IMR-90 (cell line): Measurements from ENCODE around the gene CAPN5. TPM values are rescaled to one million over a fixed set of nuclear protein-coding genes. Genes with fewer than 3 reads are reported as not detected.

ENCODE experiments used
- ATAC-seq: fragments of 200-7000 bp; cut with Tn5 transposase; 2 replicates; pipeline ENCODE4 v1.9.1; 2020; ENCODE audit warnings: low read depth, mild to moderate bottlenecking, moderate library complexity
- BruUV-seq: library from RNA; stranded (reverse); fragments of 400-500 nt; replicated peaks from 2 replicates; lab custom pipeline; 2021; lab: Mats Ljungman, UMichigan
- CTCF ChIA-PET: fragments of 300-600 bp; formaldehyde crosslinking; extraction: SDS; loops from one replicate; lab custom pipeline; 2021; ENCODE audit warnings: antibody characterized with exemption; lab: Yijun Ruan, JAX
- POLR2A ChIA-PET: fragments of 300-600 bp; sonication (Branson Sonifier 250); formaldehyde crosslinking; loops from one replicate; lab custom pipeline; 2022; ENCODE audit warnings: antibody characterized with exemption; ENCODE audit not compliant: unreplicated experiment; lab: Charles Lee
- DNase-seq: peaks from one replicate; pipeline ENCODE4 v3.0.0; 2013
- H2AFZ ChIP-seq: replicated peaks from 2 replicates; pipeline ENCODE3; 2013; ENCODE audit warnings: low read length, mild to moderate bottlenecking; ENCODE audit not compliant: poor library complexity
- H2AK5ac ChIP-seq: 2 replicates; pipeline ENCODE4 v1.6.1; 2013; ENCODE audit warnings: low read depth, low read length, inconsistent platforms
- H2AK9ac ChIP-seq: replicated peaks from 2 replicates; pipeline ENCODE3; 2013; ENCODE audit warnings: mild to moderate bottlenecking, low read depth, low read length, moderate library complexity; ENCODE audit not compliant: poor library complexity
- H2BK120ac ChIP-seq: 2 replicates; pipeline ENCODE4 v1.6.1; 2013; ENCODE audit warnings: low read depth, low read length, inconsistent platforms
- H2BK15ac ChIP-seq: 3 replicates; pipeline ENCODE4 v1.6.1; 2013; ENCODE audit warnings: low read depth, low read length, inconsistent platforms
- H2BK20ac ChIP-seq: 2 replicates; pipeline ENCODE4 v1.6.1; 2013; ENCODE audit warnings: low read depth, mild to moderate bottlenecking, inconsistent platforms, low read length, moderate library complexity
- H2BK5ac ChIP-seq: 2 replicates; pipeline ENCODE4 v1.6.1; 2013; ENCODE audit warnings: mild to moderate bottlenecking, low read depth, low read length, inconsistent platforms; ENCODE audit not compliant: poor library complexity, severe bottlenecking
- H3K14ac ChIP-seq: replicated peaks from 2 replicates; pipeline ENCODE4 v1.6.1; 2013; ENCODE audit warnings: low read depth, low read length, inconsistent platforms
- H3K18ac ChIP-seq: 2 replicates; pipeline ENCODE4 v1.6.1; 2013; ENCODE audit warnings: low read depth, low read length, control low read depth
- H3K23ac ChIP-seq: 2 replicates; pipeline ENCODE4 v1.6.1; 2013; ENCODE audit warnings: low read depth, low read length, inconsistent platforms
- H3K27ac ChIP-seq: 2 replicates; pipeline ENCODE4 v1.5.1; 2013; ENCODE audit warnings: mild to moderate bottlenecking, control low read depth, low read length; ENCODE audit not compliant: insufficient read depth
- H3K27me3 ChIP-seq: 2 replicates; pipeline ENCODE4 v1.6.1; 2013; ENCODE audit warnings: low read length; ENCODE audit not compliant: control insufficient read depth, insufficient read depth
- H3K36me3 ChIP-seq: 2 replicates; pipeline ENCODE4 v1.6.1; 2013; ENCODE audit warnings: low read length, mixed read lengths; ENCODE audit not compliant: control insufficient read depth, insufficient read depth
- H3K4ac ChIP-seq: 2 replicates; pipeline ENCODE4 v1.6.1; 2013; ENCODE audit warnings: low read depth, low read length, inconsistent platforms
- H3K4me1 ChIP-seq: 2 replicates; pipeline ENCODE4 v1.6.1; 2013; ENCODE audit warnings: low read length, mixed read lengths; ENCODE audit not compliant: control insufficient read depth, insufficient read depth
- H3K4me2 ChIP-seq: 2 replicates; pipeline ENCODE4 v1.6.1; 2013; ENCODE audit warnings: low read depth, mild to moderate bottlenecking, control low read depth, low read length, moderate library complexity
- H3K4me3 ChIP-seq: 2 replicates; pipeline ENCODE4 v1.5.1; 2013; ENCODE audit warnings: low read depth, mild to moderate bottlenecking, control low read depth, low read length, moderate library complexity; ENCODE audit not compliant: insufficient read depth
- H3K56ac ChIP-seq: 2 replicates; pipeline ENCODE4 v1.6.1; 2013; ENCODE audit warnings: low read length, inconsistent platforms; ENCODE audit not compliant: insufficient read depth; ENCODE audit errors: extremely low read depth
- H3K79me1 ChIP-seq, 2 experiments: 2 replicates each; pipeline ENCODE4 v1.6.1; 2013; ENCODE audit warnings: low read length in 2 of 2, inconsistent platforms in 1 of 2, low read depth in 1 of 2
- H3K9ac ChIP-seq: 2 replicates; pipeline ENCODE4 v1.6.1; 2013; ENCODE audit warnings: low read depth, low read length, control low read depth
- H3K9me1 ChIP-seq: 2 replicates; pipeline ENCODE4 v1.6.1; 2013; ENCODE audit warnings: low read length, inconsistent platforms; ENCODE audit not compliant: insufficient read depth
- H3K9me3 ChIP-seq: 2 replicates; pipeline ENCODE4 v1.6.1; 2013; ENCODE audit warnings: low read length; ENCODE audit not compliant: control insufficient read depth, insufficient read depth
- H4K20me1 ChIP-seq: 2 replicates; pipeline ENCODE4 v1.6.1; 2013; ENCODE audit warnings: low read length, inconsistent platforms; ENCODE audit not compliant: insufficient read depth
- H4K5ac ChIP-seq: 2 replicates; pipeline ENCODE4 v1.6.1; 2013; ENCODE audit warnings: mild to moderate bottlenecking, low read depth, low read length, control low read depth
- H4K8ac ChIP-seq, 2 experiments: 2 replicates each; pipeline ENCODE4 v1.6.1; 2013; ENCODE audit warnings: low read depth in 2 of 2, low read length in 2 of 2, control low read depth in 1 of 2, inconsistent platforms in 1 of 2
- H4K91ac ChIP-seq: 2 replicates; pipeline ENCODE4 v1.6.1; 2013; ENCODE audit warnings: low read depth, low read length, inconsistent platforms; ENCODE audit not compliant: insufficient read depth
- BHLHE40 ChIP-seq: fragments of 150-350 bp; IDR thresholded peaks from 2 replicates; pipeline ENCODE4 v1.6.1; 2016; ENCODE audit warnings: mild to moderate bottlenecking, low read depth, low read length
- CEBPB ChIP-seq: IDR thresholded peaks from 2 replicates; pipeline ENCODE4 v1.6.1; 2012; ENCODE audit warnings: low read depth, low read length, improper control_type of control experiment
- CTCF ChIP-seq: conservative IDR thresholded peaks from 2 replicates; pipeline ENCODE4 v1.5.1; 2012; ENCODE audit warnings: mild to moderate bottlenecking, low read depth, low read length, improper control_type of control experiment
- MAZ ChIP-seq: IDR thresholded peaks from 2 replicates; pipeline ENCODE4 v1.6.1; 2012; ENCODE audit warnings: low read depth, mild to moderate bottlenecking, low read length, improper control_type of control experiment, moderate library complexity, borderline replicate concordance
- MXI1 ChIP-seq: IDR thresholded peaks from 2 replicates; pipeline ENCODE4 v1.6.1; 2012; ENCODE audit warnings: low read depth, mild to moderate bottlenecking, low read length, moderate library complexity, borderline replicate concordance
- RFX5 ChIP-seq: IDR thresholded peaks from 2 replicates; pipeline ENCODE4 v1.8.0; 2012; ENCODE audit warnings: low read depth, mild to moderate bottlenecking, low read length, moderate library complexity
- SMC3 ChIP-seq: fragments of 150-350 bp; IDR thresholded peaks from 2 replicates; pipeline ENCODE4 v1.6.1; 2016; ENCODE audit warnings: low read depth, mild to moderate bottlenecking, antibody characterized with exemption, low read length, moderate library complexity
- USF2 ChIP-seq: fragments of 150-350 bp; IDR thresholded peaks from 2 replicates; pipeline ENCODE4 v1.6.1; 2017; ENCODE audit warnings: mild to moderate bottlenecking, antibody characterized with exemption, low read length, low read depth
- WGBS, 2 experiments: methylation state at CpG; one replicate each; pipeline versions ENCODE4 v1.1.5 to v1.1.7; 2013; ENCODE audit warnings: missing lambda C conversion rate in 2 of 2; ENCODE audit not compliant: insufficient read length in 1 of 2; ENCODE audit errors: extremely low coverage in 2 of 2; 5-methylcytosine and 5-hydroxymethylcytosine counted together
- dilution Hi-C: fragments of 300-500 bp; cut with HindIII; formaldehyde crosslinking; loops from one replicate; pipeline ENCODE4 v1.14.3; 2018; ENCODE audit warnings: low sequenced_read_pairs; ENCODE audit not compliant: unreplicated experiment
- in situ Hi-C: fragments of 300-500 bp; cut with MboI; formaldehyde crosslinking; loops from 3 replicates; pipeline ENCODE4 v1.14.3; 2019; ENCODE audit warnings: low sequenced_read_pairs, inconsistent platforms, mixed read lengths
- intact Hi-C: fragments of 100-400 bp; cut with micrococcal nuclease; formaldehyde crosslinking; loops from 2 replicates; pipeline ENCODE4 v1.10.0; 2022
- polyA plus RNA-seq, 3 experiments: library from polyadenylated mRNA; depleted of rRNA; stranded (reverse); fragments of >200 nt; gene quantifications; 2 replicates each; pipeline ENCODE4 v1.2.3, GENCODE V29; 2012; ENCODE audit warnings: low replicate concordance in 1 of 3
- total RNA-seq: library from RNA; depleted of rRNA; stranded (reverse); fragments of >200 nt; gene quantifications from 2 replicates; pipeline ENCODE4 v1.2.3, GENCODE V29; 2012

CAPN5 gene
- total and polyA plus RNA-seq, 2 of the 4 experiments (the other 2 are of a cell fraction) = 8.1 to 24.0 TPM

GRCh38 chr11:77136784-77137420 is 70.1 kb downstream of the CAPN5 start:
- intact Hi-C loops = no loop called here
- no peaks in the 10 kb centered on the region for H3K9me3 ChIP-seq

More at GRCh38 chr11:77136784-77137420, 70.1 kb downstream of the CAPN5 start:
- in situ Hi-C loops = no loop called here
- Histone ChIP-seq H3K4me3 (no peak overlapping the region), H2AK5ac (no peak overlapping the region), H4K91ac (no peak overlapping the region), H4K5ac (no peak overlapping the region), H3K9ac (no peak overlapping the region), H3K36me3 (no peaks in the 10 kb centered on the region), H2BK5ac (no peak overlapping the region), H2AFZ (no peak overlapping the region), H3K27ac (no peak overlapping the region), H3K4ac (no peak overlapping the region), H3K14ac (no peak overlapping the region), H3K18ac (no peak overlapping the region), H3K27me3 (peaks cover 5% of the 10 kb centered on the region; the same call in 1 of the 2 replicates), H4K8ac (no peak overlapping the region; a peak in 1 of 4 replicates), H3K4me2 (no peak overlapping the region), H3K4me1 (no peaks in the 10 kb centered on the region), H2AK9ac (no peak overlapping the region), H3K9me1 (no peaks in the 10 kb centered on the region), H3K79me1 (no peaks in the 10 kb centered on the region), H3K56ac (no peak overlapping the region), H2BK15ac (no peak overlapping the region), H2BK20ac (no peak overlapping the region), H4K20me1 (no peaks in the 10 kb centered on the region), H2BK120ac (no peak overlapping the region), H3K23ac (no peak overlapping the region)
- ChIA-PET CTCF (interaction anchor here (1.1 kb wide), 1 partner anchor 9 kb away, joined by 3 read pairs; the partner anchor contains the start of gene MYO7A), POLR2A (no interaction called here)
- dilution Hi-C loops = no loop called here
- no peak for TF ChIP-seq MAZ
- no peak for TF ChIP-seq MXI1
- no peak for TF ChIP-seq BHLHE40
- TF ChIP-seq USF2 = no peak
- no peak for TF ChIP-seq SMC3
- no peak for TF ChIP-seq RFX5
- no peak for TF ChIP-seq CTCF
- no peak for TF ChIP-seq CEBPB
- BruUV-seq = no TSS peak
- DNase-seq (no peak), ATAC-seq (no peak)
- WGBS, 2 experiments = 75% methylated on average over 2 of the region's 12 CpGs; no CpG with 5 or more reads in 1 of the 2 experiments
